ENCODE measurements around the gene PLLP. TPM values are rescaled to one million over a fixed set of nuclear protein-coding genes. Genes with fewer than 3 reads are reported as not detected.

PLLP gene
- total RNA-seq, 1 donor from 2014 or later = not detected

DNA sequence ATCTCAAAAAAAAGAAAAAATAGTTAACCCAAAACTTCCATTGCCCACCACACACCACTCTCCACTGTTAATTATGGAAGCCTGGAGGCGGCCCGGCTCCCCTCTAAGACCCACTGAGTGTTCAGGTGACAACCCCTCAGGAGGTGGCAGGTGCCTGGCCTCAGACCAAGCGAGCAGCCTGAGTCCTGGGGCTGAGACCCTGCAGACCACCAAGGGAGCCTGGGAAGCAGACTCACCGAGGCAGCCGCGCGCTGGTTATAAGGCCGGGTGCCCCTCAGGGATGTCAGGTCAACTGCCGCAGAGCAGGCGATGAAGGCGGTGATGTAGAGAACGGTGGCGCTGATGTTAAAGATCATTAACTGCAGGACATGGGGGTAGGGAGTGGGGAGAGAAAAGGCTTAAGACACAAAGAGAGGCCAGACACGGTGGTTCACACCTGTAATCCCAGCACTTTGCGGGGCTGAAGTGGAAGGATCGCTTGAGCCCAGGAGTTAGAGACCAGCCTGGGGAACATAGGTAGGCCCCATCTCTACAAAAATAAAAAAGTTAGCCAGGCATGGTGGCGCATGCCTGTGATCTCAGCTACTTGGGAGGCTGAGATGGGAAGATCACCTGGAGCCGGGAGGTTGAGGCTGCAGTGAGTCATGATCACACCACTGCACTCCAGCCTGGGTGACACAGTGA is 26.1 kb downstream of the PLLP start:
- DNase-seq = no peak
- Mint-ChIP-seq H3K4me1 (ENCODE audit: low read depth, unreplicated experiment) (no peaks in the 10 kb centered on the region), H3K27ac (ENCODE audit: unreplicated experiment) (no peak overlapping the region), H3K9me3 (ENCODE audit: unreplicated experiment) (peaks cover 1% of the 10 kb centered on the region), H3K27me3 (ENCODE audit: unreplicated experiment) (peaks cover 7% of the 10 kb centered on the region), H3K36me3 (ENCODE audit: unreplicated experiment) (no peaks in the 10 kb centered on the region), H3K4me3 (ENCODE audit: unreplicated experiment) (no peak overlapping the region)
- TF ChIP-seq, protein P1, sequence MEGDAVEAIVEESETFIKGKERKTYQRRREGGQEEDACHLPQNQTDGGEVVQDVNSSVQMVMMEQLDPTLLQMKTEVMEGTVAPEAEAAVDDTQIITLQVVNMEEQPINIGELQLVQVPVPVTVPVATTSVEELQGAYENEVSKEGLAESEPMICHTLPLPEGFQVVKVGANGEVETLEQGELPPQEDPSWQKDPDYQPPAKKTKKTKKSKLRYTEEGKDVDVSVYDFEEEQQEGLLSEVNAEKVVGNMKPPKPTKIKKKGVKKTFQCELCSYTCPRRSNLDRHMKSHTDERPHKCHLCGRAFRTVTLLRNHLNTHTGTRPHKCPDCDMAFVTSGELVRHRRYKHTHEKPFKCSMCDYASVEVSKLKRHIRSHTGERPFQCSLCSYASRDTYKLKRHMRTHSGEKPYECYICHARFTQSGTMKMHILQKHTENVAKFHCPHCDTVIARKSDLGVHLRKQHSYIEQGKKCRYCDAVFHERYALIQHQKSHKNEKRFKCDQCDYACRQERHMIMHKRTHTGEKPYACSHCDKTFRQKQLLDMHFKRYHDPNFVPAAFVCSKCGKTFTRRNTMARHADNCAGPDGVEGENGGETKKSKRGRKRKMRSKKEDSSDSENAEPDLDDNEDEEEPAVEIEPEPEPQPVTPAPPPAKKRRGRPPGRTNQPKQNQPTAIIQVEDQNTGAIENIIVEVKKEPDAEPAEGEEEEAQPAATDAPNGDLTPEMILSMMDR (IDR thresholded peaks at IDR 0.05; ENCODE audit: partially characterized antibody, unreplicated experiment) = no peak

DNA sequence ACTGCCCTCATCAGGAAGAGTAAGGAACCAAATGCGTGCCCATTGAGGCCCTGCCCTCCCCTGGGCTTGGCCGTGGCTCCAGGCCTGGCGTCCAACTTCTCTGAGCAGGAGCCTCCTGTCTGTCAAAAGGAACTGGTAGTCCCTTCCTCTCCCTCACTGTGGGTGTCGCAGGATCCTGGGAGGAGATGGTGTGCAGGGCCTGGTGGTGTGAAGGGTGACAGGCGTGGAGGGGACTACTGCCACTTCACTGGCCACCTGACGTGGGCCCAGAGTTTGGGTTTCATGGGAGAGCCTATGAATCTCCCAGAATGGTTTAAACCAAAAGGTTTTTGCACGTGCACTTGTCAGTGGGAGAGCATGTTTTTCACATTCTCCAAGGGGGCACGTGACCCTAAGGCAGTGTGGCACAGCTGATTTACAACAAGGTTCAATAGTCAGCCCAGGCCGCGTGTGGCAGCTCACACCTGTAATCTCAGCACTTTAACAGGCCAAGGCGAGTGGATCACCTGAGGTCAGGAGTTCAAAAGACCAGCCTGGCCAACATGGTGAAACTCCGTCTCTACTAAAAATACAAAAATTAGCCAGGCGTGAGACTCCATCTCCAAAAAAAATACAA is 26.9 kb downstream of the PLLP start:
- H3K27me3 Mint-ChIP-seq (ENCODE audit: unreplicated experiment) = peaks cover 7% of the 10 kb centered on the region
- H3K9me3 Mint-ChIP-seq (ENCODE audit: unreplicated experiment) = peaks cover 2% of the 10 kb centered on the region
- peaks cover 2% of the 10 kb centered on the region for H3K36me3 Mint-ChIP-seq (ENCODE audit: unreplicated experiment)
- H3K4me3 Mint-ChIP-seq (ENCODE audit: unreplicated experiment) = no peak overlapping the region
- H3K27ac Mint-ChIP-seq (ENCODE audit: unreplicated experiment) = no peak overlapping the region
- DNase-seq = no peak
- TF ChIP-seq, protein P1 (IDR thresholded peaks at IDR 0.05; ENCODE audit: partially characterized antibody, unreplicated experiment) = no peak
- H3K4me1 Mint-ChIP-seq (ENCODE audit: low read depth, unreplicated experiment) = no peaks in the 10 kb centered on the region

DNA sequence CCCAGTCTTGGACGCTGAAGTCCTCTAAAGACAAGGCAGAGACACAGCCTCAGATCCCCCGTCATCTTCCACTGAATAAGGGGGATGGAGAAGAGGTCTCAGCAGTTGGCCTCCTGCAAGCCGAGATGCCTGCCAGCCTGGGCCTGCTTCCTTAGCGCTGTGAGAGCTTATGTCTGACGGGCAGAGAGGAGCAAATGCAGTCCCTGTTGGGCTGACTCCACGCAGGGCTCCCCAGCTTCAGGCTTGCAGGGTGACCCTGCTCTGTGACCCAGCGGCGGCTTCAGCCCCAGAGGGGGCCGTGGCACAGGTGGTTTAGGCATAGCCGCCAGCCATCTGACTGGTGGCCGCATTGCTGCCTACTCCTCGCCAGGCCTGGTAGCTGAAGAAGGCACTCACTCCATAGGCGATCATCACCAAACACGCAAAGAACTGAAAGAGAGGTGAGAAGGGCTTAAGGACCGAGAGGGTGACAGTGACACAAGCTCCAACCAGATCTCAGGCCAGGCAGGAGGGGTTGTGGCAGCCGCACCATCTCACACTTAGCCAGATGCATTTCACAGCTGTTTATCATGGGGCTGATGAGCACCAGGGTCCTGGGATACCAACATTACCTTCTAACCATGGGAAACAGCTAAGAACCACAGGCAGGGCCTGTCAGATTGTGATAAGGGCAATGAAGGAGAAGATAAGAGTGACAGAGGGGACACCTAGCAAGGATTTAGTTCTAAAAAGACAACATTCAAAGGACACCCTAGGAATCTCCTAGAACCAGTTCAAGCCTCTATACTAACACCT is 27.7 kb downstream of the PLLP start:
- Mint-ChIP-seq H3K9me3 (ENCODE audit: unreplicated experiment) (peaks cover 4% of the 10 kb centered on the region), H3K36me3 (ENCODE audit: unreplicated experiment) (peaks cover 8% of the 10 kb centered on the region), H3K27me3 (ENCODE audit: unreplicated experiment) (peaks cover 8% of the 10 kb centered on the region), H3K4me1 (ENCODE audit: low read depth, unreplicated experiment) (no peaks in the 10 kb centered on the region), H3K27ac (ENCODE audit: unreplicated experiment) (no peak overlapping the region), H3K4me3 (ENCODE audit: unreplicated experiment) (no peak overlapping the region)
- TF ChIP-seq, protein P1 (IDR thresholded peaks at IDR 0.05; ENCODE audit: partially characterized antibody, unreplicated experiment) = no peak
- DNase-seq = no peak

DNA sequence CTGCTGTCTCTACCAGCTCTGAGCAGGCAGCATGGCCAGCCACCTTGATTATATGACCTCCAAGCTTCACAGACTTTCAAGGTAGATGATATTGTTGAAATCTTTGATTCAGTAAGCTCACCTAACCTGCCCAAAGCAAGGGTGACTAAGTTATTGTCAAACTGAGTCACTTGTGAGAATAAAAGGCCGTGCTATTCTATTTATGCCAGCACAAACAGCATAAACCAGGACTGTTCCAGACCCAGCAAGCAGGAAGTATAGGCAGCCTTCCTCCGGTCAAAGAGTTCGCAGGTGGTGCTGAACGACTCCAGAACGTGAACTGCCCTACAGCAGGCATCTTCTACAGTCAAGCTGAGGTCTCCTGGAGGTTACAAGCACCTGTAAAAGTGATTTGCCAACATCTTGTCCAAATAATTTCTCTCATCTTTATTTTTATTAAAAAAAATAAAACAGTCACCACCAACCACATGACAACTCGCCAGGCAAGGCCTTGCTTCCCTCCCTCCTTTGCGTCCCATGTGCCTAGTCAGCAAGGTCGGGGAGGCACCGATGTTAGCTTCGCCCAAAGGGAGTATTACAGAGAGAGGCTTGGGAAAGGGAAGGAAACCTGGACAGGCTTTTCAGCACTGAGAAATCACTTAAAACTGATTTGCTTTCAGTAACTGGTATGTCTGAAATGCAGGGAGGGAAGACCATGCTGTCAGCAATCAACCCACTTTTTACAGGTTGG is 28.6 kb downstream of the PLLP start:
- Mint-ChIP-seq H3K27ac (ENCODE audit: unreplicated experiment) (no peak overlapping the region), H3K4me3 (ENCODE audit: unreplicated experiment) (no peak overlapping the region), H3K4me1 (ENCODE audit: low read depth, unreplicated experiment) (no peaks in the 10 kb centered on the region), H3K27me3 (ENCODE audit: unreplicated experiment) (peaks cover 7% of the 10 kb centered on the region), H3K9me3 (ENCODE audit: unreplicated experiment) (peaks cover 2% of the 10 kb centered on the region), H3K36me3 (ENCODE audit: unreplicated experiment) (peaks cover 8% of the 10 kb centered on the region)
- TF ChIP-seq, protein P1 (IDR thresholded peaks at IDR 0.05; ENCODE audit: partially characterized antibody, unreplicated experiment) = no peak
- DNase-seq = no peak
